Stimulated activated CD8-positive, alpha-beta memory T cell treated with anti-CD3 and anti-CD28 coated beads, Interleukin-15, amount 100 ng/mL, for 24 hours (primary cell): ENCODE data around the gene SEC61A1.
A peak's percentile ranks its signal among the peaks of the same experiment; 100 is the strongest.

Source experiments
- DNase-seq: peaks from one replicate; pipeline ENCODE4 v3.0.0-alpha.2; 2020; ENCODE audit warnings: low read depth

SEC61A1 gene

DNA sequence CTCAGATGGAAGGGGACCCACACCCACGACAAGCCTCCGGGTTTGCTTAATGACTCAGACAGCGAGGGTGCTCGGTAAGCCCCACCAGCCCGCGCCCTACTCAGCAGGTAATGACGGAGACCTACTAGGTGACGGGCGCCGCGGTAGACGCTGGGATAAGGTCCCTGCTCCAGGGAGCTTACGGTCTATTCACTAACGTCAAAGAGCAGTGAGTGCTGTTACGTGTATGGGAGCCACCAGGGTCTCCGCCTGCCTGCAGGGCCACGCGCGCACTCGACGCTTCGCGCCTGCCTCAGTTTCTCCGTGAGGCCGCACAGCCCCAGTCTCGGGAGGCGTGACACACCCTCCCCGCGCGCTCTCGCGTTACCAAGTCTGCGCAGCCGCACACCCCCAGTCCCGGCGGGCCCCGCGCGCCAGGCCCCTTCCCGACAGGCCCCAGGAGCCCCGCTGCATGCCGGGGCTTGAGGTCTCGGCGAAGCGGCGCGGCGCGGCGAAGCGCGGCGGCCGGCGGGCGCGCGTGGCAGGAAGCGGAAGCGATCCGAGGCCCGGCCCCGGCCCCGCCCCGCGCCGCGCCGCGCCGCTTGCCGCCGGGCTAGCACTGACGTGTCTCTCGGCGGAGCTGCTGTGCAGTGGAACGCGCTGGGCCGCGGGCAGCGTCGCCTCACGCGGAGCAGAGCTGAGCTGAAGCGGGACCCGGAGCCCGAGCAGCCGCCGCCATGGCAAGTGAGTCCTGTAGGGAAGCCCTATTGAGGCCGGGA, at the start of gene SEC61A1:
SEC61A1 (plus strand) TSS at position 601 of the 758 bp plus-strand sequence; CDS start at position 717, 116 bp downstream.
- peak; percentile 93 for DNase-seq

DNA sequence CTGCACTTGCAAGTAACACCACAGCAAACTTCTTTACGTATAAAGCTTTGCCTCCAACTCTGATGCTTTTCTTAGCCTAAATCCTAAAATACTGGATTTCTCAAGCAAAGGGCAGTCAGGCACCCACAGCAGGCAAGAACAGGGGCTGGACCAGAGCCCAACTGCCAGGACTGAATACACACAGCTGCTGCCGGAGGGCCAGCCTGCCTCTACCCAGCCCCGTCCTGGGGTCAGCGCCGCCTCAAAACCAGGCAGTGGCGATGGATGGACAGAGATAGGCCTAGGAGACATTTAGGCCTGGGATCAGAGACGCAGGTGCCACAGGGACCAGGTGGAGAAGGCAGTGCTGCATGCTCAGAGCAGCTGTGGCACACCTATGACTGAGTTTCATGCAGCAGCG, 47.6 kb upstream of the SEC61A1 start:
- DNase-seq, result no peak

DNA sequence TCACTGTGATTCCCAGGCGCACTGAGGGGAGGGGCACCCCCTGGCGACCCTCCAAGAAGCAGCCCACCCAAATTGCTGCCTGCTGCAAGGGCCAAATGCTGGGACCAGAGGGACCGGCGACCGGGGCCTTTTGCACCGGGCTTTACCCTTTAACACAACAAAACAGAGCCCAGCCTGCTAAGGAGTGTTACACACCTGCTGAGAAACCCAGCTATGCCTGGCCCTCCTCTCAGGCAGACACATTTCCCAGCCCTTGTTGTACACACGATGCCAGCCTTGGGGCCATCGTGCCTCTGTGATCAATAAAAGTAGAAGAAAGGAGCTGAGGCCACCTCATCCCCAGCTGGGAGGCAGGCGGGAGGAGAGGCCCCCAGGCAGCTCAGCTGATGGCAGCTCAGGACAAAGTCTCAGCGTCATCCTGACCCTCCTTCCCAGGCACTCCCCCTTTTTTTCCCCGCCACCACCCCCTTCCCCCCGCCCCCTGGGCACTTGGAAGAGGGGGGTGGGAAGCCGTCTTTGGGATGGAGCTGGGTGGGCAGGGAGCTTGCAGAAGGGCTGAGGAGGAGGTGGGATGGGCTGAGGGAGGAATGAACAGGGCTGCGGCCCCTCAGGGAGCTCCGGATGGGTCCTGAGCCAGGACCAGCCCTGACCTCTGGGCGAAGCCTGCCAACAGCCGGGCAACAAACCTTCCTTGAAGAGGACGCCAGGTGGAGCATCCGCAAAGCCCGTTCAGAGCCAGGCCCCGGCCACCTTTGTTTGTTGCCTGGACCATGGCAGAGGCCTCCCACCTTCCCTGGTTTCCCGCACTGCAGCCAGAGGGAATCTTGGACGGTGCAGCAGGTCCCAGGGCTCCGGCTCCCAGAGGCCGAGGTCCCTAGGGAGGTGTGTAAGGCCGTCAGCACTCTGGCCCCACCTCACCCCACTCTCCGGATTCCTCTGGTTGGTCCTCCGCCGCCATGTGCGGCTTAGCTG, 45.9 kb upstream of the SEC61A1 start:
- no peak for DNase-seq

DNA sequence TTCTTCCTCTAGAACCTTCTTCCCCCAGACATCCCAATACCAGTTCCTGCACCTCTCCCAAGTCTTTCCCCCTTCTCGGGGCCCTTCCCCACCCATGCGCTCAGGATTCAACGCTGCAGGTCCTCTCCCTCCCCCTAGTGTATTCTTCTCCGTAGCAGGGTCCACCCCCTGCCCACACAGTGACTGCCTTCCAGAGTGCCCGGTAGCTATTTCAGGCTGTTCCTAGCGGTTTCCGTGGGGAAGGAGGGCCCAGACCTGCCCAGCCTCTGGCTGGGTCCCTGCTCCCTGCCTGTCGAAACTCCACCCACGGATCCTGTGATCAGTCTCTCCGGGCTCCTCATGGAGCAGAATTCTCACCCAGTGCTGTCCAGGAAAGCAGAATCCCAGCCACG, 45.2 kb upstream of the SEC61A1 start:
- DNase-seq, result no peak

DNA sequence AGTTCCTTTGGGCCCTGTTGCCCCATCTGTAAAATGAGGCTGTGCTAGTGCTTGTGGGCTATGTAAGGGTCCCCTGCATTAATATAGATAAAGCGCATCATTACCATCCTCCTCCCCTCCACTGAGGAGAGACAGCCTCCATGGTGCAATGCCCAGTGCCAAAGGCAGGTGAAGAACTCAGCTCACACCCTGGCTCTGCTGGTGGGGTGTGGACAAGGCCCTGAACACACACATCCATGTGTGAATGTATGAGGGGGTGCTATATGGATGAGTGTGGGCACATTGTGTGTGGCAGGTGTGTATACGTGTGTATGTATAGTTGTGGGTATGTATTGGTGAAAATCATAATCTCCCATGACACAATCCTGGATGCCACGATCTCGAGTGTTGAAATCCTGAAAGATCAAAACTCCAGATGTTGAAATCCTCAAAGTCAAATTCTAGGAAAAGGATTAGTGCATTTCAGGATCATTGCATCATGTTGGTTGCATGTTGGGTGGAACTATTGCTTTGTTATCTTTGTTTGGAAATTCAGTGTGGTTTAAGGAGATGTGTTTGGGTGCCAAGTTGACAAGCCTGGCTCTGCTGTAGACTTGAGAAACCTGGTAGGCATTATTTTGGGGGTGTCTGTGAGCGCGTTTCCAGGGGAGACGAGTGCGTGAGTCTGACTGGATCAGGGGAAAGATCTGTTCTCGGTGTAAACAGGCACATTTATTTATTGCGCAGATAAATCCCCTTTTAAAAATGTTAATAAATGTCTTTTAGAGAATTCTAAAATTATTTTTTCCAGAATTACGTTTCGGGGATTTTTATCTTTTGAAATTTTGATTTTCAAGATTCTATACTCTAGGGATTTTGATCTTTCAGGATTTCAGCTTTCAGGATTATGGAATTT, 42.0 kb upstream of the SEC61A1 start:
- DNase-seq, result no peak

DNA sequence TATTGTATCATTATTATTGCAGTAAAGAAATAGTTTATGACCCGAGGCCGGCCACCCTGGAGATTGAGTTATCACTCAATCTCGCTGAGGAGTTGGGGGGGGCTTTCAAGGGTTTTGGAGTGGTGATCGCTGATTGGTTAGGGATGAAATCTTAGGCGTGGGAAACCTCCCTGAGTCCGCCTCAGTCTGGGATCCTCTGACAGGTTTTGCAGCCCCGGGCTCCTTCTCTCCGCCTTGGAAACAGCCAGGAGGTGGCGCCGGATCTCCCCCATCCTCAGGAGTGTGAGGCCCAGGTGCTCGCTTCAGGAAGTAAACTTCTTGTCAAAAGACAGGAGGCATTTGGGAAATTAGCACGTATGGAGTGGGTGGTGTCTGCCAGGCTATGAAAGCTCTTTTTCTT, 41.1 kb upstream of the SEC61A1 start:
- no peak for DNase-seq

DNA sequence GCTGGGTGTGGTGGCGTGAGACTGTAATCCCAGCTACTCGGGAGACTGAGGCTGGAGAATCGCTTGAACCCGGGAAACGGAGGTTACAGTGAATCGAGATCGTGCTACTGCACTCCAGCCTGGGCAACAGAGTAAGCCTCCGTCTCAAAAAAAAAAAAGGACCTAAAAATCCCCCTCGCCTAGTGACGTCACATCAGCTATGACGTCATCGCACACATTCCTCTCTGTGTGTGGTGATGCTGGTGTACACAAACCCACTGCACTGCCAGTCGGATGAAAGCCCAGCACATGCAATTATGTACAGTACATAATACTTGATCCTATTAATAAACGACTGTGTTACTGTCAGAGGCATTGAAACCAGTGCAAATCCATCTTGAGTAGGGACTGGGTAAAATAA, 40.2 kb upstream of the SEC61A1 start:
- no peak for DNase-seq

DNA sequence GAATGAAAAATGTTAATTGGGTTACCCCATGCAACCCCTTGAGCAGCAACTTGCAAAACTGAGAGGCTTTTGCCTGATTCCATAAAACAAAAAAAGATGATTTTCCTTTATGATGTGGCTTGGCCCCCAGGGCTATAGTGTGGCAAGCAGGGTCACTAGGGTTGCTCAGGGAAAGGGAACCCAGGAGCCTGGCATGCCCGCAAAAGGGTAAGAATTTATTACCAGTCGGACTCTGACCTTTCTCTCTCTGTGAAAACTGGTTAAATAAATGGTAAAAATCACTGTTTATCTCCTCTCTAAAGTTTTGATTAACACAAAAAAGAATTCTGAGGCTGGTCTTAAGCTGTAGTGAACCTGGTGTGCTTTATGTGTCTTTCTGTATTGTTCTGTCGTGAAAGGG, 37.7 kb upstream of the SEC61A1 start:
- no peak for DNase-seq

DNA sequence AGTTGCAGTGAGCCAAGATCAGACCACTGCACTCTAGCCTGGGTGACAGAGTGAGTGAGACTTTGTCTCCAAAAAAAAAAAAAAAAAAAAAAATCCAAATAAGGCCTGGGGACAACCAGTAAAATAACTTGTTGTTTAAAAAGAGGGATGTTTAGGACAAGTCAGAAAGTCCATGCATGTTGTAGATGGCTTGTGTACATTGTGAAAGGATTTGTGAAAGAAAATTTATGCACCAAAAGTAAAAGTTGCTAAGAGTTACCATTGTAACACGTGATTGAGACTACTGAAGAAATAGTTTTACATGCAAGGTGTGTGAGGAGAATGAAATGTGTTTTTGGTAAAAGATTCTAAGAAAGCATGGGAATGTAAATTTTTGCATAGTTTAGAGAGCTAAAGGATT, 35.7 kb upstream of the SEC61A1 start:
- DNase-seq, result no peak

DNA sequence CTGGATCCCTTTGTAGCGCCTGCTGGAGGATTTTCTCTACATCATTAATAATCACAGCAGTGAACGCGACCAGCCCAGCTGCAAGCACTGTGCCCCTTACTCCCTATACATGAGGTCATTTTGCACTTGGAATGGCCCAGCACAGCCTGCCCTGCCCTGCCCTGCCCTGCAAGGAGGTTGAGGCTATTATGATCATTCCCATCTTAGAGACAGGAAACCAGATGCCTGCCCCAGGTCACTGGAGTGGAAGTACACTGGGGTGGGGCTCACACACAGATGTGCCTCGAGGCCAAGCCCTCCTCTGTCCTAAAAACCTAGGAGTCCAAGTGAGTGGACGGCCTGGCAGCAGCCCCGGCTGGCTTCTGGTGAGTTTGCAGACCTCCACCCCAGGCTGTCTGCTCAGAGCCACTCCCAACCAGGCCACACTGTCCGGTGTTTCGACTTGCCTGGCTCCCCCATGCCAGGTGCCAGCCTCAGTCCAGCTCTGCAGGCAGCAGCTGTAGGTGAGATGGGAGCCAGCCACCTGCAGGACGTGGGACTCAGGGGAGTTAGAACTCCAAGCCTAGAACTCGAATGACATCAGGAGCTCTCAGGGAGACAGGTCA, 30.4 kb upstream of the SEC61A1 start:
- DNase-seq, result no peak

DNA sequence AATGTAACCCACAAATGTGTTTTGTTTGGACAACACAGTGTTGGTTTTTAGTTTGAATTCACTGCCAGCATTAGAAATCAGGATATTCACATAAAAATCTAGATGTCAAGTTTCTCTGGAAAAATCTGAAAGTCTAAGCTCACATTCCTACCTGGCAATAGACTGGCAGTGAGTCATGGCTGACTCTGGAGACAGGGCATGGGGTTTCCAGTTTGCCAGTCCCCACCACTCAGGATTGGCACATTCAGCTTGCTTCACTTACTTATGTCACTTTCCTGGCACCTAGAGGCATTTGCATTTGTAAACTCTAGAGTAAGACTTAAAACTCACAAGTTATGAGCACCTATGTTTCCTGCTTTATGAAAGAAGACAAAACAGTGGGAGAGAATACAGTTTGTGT, 19.1 kb upstream of the SEC61A1 start:
- DNase-seq, result no peak

DNA sequence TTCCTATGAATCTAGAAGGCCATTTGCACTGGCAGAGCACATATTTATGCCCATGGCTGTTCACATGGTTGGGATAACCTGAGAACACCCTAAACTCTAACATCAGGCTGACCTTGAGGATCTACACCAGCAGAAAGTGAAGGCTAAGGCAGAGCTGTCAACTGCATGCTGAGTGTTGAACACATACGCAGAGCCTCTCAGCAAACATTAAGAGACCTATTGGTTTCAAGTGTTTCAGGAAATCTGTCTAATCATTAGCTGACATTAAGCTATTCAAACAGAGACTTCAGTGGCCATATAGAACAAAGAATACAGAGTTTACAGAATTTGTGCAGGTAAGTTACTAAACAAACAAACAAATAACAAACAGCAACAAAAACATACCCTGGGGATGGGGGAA, 16.1 kb upstream of the SEC61A1 start:
- DNase-seq, result no peak

DNA sequence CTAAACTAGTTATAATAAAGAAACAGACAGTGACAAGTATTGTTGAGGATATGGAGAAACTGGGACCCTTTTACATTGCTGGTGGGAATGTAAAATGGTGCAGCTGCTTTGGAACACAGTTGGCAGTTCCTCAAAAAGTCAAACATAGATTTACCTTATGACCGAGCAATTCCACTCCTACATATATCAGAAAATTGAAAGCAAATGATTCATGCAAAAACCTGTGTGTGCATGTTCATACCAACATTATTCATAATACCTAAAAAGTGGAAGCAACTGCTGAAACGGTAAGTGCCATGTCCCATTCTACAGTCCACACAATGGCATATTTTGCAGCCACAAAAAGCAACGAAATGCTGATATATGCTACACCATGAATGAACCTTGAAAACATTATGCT, 12.2 kb upstream of the SEC61A1 start:
- DNase-seq, result no peak

DNA sequence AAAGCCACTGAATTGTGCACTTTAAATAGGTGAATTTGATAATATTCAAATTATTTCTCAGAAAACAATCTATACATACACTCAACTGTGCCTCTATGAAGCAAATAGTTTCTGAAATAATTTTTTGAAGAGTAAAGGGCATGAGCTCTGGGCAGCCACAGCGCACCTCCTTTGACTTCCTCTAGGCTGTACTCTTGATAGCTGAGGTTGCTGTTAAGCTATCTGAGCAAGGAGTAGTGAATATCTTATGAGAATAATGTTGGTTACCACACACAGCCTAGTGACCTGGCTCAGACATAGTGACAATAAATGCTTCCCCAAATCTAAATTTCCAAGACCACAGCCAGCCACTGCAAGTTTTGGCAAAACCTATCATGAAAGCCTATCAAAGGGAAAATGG, 11.6 kb upstream of the SEC61A1 start:
- DNase-seq, result no peak

DNA sequence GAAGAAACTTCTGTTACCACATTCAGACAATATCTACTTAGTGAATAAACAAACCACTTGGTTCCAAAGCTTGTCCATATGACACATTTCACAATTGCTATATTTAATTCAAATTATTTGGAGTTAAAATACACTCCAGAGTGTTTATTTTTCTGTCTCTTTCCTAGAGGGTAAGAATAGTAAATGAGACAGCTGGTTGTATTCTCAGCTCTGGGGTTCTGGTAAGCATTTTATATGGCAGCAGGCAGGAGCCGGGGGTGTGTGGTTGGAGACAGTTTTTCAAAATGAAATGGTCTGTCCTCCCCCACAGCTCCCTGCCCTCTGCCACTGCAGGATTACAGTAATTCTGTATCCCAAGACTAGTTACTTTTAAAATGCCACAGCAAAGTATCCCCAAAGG, 10.9 kb upstream of the SEC61A1 start:
- DNase-seq, result no peak

DNA sequence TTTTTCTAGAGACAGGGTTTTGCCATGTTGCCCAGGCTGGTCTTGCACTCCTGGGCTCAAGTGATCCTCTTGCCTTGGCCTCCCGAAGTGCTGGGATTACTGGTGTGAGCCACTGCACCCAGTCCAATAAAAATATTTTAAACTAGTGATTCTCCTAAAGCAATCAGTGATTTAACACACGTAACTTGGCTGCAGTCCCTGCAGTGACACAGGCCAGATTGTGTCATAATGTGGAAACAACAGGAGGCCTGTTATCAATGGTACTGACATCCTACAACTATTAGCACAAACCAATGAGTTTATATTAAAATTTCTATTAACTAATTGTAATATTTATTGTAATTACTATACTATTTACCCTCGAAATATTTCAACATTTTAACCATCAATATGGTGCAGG, 1.6 kb upstream of the SEC61A1 start:
- DNase-seq, result no peak

DNA sequence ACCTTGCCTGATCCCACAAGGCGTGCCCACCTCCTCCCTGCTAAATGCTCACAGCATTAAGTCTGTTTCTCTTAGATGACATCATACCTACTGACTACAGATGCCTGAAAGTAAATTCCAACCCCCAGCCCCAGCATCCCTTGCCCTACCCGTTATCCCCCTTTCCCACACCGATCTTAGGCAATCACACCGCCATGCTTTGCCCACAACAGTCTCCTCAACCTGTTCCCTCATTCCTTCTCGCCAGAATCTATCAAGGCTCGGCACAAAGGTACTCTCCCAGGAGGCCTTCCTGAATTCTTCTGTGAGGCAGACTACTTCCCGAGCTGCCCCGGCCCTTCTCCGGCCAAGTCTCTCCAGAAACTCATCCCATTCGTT, 789 bp upstream of the SEC61A1 start:
- no peak for DNase-seq

DNA sequence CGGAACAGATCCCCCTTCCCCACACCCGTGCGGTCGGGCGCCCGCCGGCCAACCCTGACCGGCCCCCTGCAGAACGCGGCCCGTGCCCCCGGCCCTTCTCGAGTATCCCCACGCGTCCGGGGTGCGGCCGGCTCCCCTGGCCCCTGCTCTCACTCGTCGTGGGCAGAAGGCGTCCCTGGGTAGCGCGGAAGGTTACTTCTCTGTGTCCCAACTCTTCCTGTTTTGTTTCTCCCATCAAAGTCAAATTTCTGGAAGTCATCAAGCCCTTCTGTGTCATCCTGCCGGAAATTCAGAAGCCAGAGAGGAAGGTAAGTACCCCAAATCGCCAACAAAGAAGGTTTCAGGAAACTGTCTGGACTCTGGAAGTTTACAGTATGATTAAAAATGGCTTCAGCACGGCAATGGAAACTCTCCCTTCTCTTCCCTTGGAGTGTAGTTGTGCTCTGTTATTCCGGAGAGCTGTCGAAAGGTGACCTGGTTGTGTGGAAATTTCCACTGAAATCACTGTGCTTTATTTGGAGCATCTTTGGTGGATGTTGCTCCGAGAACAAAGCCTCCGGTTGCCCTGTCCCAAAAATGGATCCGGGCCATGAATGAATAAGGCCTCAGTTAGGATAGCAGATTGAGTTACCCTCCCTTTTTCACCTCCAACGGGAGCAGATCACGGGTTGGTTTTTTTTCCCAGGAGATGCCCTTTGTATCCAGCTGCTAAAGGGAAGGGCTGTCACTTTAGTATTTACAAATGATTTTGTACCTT, 536 bp downstream of the SEC61A1 start:
- no peak for DNase-seq

DNA sequence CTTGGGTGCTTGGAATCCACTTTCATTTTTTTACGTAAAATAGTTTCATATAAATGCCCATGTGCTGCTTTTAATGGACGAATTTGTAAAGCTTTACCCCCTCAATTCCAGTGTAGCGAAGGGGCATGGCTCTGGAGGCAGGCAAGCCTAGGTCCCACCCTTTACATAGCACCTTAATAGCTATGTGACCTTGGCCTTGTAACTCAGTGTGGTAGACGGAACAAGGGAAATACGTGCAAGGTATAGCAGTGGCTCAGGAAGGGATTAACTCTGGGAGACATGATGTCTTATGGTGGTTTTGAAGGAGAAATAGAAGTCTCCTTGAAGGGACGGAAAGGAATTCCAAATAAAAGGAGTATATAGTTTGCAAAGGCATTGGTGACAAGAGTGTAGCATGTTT, 1.4 kb downstream of the SEC61A1 start:
- DNase-seq, result no peak

DNA sequence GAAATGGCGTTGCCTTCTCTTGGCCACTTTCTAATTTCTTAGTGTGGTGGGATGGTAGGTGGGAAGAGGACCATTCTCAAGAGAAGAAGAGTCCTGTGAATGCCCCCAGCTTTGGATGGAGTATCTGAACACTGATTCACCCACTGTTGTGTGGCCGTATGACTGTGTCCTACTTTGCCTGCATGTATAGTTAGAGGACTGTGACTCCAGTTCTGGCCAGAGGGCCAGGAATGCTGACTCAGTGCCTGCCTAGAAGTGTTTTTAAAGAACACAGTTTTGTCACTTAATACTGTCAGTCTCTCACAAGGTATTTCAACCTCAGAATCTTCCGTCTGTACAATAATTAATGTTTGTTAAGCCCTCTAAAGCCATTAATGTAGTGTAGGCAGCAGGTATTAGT, 2.1 kb downstream of the SEC61A1 start:
- no peak for DNase-seq

DNA sequence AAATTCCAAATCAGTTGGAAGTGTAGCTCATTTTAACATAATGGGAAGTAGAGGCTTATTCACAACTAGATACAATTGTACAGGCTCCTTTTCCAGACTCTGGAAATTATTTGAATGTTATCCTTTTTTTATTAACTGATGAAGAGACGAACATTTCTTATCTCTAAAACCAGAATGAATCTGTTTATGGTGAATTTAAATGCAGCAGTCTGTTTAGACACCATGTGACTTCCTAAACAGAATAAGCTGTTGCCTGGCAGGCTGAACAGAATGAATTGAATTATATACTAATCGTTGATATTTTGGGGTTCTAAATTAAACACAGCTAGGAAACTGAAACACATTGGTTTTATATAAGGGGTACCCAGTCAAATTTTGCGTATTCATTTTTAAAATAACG, 4.0 kb downstream of the SEC61A1 start:
- no peak for DNase-seq
